Mesodermal cell (in vitro differentiated cells): ENCODE measurements around the gene SUMO3.

ENCODE experiments used
- H3K27ac ChIP-seq: 2 replicates; pipeline ENCODE4 v1.7.0; 2013; ENCODE audit warnings: mild to moderate bottlenecking, low read depth, low read length, moderate library complexity; ENCODE audit not compliant: severe bottlenecking
- H3K36me3 ChIP-seq: 2 replicates; pipeline ENCODE4 v1.7.1; 2013; ENCODE audit warnings: mild to moderate bottlenecking, low read length, moderate library complexity; ENCODE audit not compliant: control insufficient read depth, insufficient read depth
- H3K4me1 ChIP-seq: one replicate; pipeline ENCODE4 v1.7.1; 2013; ENCODE audit warnings: mild to moderate bottlenecking, low read length; ENCODE audit not compliant: insufficient read depth, control insufficient read depth, poor library complexity, severe bottlenecking
- H3K4me3 ChIP-seq: 2 replicates; pipeline ENCODE4 v1.7.0; 2013; ENCODE audit warnings: low read length, control low read depth, mild to moderate bottlenecking; ENCODE audit not compliant: insufficient read depth, poor library complexity, severe bottlenecking; ENCODE audit errors: extremely low read depth
- H3K9me3 ChIP-seq: 2 replicates; pipeline ENCODE4 v1.7.1; 2013; ENCODE audit warnings: mild to moderate bottlenecking, low read length, moderate library complexity; ENCODE audit not compliant: control insufficient read depth
- WGBS, 2 experiments: methylation state at CpG; one replicate each; pipeline ENCODE4 v1.1.5; 2013; ENCODE audit warnings: missing lambda C conversion rate in 2 of 2; ENCODE audit not compliant: insufficient coverage in 2 of 2; 5-methylcytosine and 5-hydroxymethylcytosine counted together

SUMO3 gene

GRCh38 chr21:44763050-44763378 lies 54.8 kb downstream of the SUMO3 start:
- Histone ChIP-seq H3K4me3 (no peak overlapping the region), H3K9me3 (no peaks in the 10 kb centered on the region), H3K27ac (no peak overlapping the region), H3K36me3 (no peaks in the 10 kb centered on the region), H3K4me1 (peaks cover 14% of the 10 kb centered on the region)
- WGBS, 2 experiments, result 85 to 96% methylated on average over 8 of the region's 8 CpGs

- Histone ChIP-seq H3K4me1 (peaks cover 14% of the 10 kb centered on the region), H3K36me3 (no peaks in the 10 kb centered on the region), H3K4me3 (no peak overlapping the region), H3K9me3 (no peaks in the 10 kb centered on the region), H3K27ac (no peak overlapping the region)
- WGBS, 2 experiments, result 91 to 94% methylated on average over 19 to 22 of the region's 24 CpGs
Measured at GRCh38 chr21:44762221-44763049, 55.4 kb downstream of the SUMO3 start.

GRCh38 chr21:44761747-44762208 lies 56.1 kb downstream of the SUMO3 start:
- Histone ChIP-seq H3K4me3 (no peak overlapping the region), H3K27ac (no peak overlapping the region), H3K4me1 (peaks cover 14% of the 10 kb centered on the region), H3K9me3 (no peaks in the 10 kb centered on the region), H3K36me3 (no peaks in the 10 kb centered on the region)
- WGBS, 2 experiments, result 94 to 96% methylated on average over 7 to 12 of the region's 14 CpGs

DNA sequence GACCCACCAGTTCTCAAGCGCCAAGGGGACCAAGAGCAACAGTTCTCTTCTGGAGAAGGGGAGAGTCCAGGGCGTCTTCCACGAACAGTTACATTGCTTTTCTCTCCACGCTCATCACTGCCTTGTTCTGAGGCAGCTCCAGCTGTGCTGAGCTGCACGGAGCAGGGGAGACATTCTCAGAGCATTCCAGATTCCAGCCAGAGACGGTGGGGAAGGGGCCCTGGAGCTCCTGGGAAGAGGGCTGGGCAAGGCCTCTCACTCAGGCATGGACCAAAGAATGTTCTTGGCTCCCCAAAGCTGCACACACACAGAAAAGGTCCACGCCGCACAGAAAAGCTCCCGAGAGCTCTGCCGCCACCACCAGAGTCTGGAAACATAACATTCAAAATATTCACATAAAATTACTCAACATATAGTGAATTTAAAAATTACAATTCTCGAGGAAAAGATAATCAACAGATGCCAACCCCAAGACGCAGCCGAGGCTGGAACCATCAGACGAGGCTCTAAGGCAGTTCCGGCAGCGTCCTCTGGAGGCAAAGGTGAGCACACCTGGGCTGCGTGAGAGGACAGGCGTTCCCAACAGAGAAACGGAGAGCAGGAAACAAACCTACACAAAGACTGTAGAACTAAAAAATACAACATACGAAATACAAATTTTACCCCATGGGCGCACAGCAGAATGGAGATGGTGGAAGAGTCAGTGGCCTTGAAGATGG lies 56.7 kb downstream of the SUMO3 start:
- Histone ChIP-seq H3K9me3 (no peaks in the 10 kb centered on the region), H3K36me3 (no peaks in the 10 kb centered on the region), H3K4me1 (peaks cover 10% of the 10 kb centered on the region), H3K27ac (no peak overlapping the region), H3K4me3 (no peak overlapping the region)
- 79 to 80% methylated on average over 10 to 16 of the region's 21 CpGs for WGBS, 2 experiments

- WGBS, 2 experiments, result 81 to 83% methylated on average over 8 to 9 of the region's 9 CpGs
- no peak overlapping the region for H3K27ac ChIP-seq
- no peaks in the 10 kb centered on the region for H3K36me3 ChIP-seq
- no peak overlapping the region for H3K4me3 ChIP-seq
- no peaks in the 10 kb centered on the region for H3K9me3 ChIP-seq
- H3K4me1 ChIP-seq, result peaks cover 2% of the 10 kb centered on the region
Measured at GRCh38 chr21:44760376-44760775, 57.5 kb downstream of the SUMO3 start.

DNA sequence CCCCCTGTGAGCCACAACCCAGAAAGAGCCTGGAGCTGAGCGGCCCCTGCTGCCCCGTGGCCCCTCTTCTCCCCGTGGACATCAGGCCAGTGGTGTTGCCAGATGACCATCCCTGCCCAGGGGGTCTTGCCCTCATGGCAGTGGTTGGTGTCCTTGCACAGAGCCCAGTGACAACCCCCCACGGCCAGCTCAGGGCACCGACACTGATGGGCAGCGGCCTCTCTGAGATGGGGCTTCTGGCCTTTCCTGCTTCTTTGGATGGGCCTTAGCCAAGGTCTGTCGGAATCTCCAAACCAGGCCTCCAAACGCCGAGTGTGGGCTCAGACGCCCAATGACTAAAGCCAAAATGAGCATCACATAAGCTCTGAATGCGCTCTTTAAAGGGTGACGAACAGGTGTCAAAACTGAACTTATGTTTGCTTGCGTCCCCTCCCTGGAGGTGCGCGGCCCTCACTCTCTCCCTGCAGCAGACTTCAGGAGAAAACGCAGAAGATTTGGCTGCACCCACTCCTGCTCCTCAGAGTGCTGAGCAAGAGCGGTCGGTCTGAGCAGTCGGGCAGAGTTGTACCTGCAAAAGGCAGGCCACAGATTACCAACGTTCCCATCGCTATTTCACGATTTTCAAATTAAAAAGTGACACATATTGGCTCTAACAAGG lies 58.1 kb downstream of the SUMO3 start:
- no peaks in the 10 kb centered on the region for H3K9me3 ChIP-seq
- H3K27ac ChIP-seq, result no peak overlapping the region
- H3K36me3 ChIP-seq, result no peaks in the 10 kb centered on the region
- 88 to 94% methylated on average over 22 of the region's 22 CpGs for whole genome bisulfite sequencing, 2 experiments
- no peaks in the 10 kb centered on the region for H3K4me1 ChIP-seq
- H3K4me3 ChIP-seq, result no peak overlapping the region

DNA sequence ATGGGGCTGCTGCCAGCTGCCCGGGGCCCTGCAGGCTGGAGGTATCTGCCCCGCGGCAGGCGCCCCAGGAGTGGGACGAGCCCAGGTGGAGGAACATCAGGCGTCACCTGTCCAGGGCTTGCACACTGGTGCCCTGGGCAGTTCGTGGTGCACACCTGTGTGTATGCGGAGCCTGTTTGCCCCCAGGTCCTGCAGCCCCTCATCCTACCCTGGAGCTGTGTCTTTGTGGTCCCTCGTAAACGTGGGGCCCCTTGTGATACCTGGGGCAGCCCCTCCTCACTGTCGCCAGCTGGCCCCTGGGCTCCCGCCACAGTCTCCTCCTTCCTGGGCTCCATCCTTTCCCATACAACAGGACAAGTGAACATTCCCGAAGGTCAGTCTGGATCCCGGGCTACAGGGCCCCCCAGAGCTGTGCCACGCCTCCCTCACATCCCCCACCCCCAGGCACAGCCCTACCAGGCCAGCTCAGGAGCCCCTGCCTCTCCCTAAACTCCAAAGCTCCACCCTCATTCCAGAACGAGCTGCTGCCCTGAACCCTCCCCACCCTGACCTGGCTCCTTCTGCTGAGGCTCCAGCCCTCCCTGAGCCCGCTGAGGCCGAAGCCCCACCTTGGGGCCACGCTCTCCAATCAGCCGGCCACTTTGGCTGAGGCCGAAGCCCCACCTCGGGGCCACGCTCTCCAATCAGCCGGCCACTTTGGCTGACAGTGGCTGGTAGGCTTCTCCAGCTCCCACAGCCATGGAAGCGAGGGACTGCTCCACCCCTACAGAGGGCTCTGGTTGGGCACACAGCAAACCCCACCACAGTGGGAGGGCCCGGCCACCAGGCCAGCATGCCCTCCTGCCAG lies 58.9 kb downstream of the SUMO3 start:
- Histone ChIP-seq H3K27ac (no peak overlapping the region), H3K4me3 (no peak overlapping the region), H3K36me3 (no peaks in the 10 kb centered on the region), H3K4me1 (no peaks in the 10 kb centered on the region), H3K9me3 (no peaks in the 10 kb centered on the region)
- 83 to 84% methylated on average over 18 to 25 of the region's 26 CpGs for WGBS, 2 experiments

GRCh38 chr21:44758141-44758561 lies 59.7 kb downstream of the SUMO3 start:
- no peaks in the 10 kb centered on the region for H3K36me3 ChIP-seq
- no peaks in the 10 kb centered on the region for H3K9me3 ChIP-seq
- 95 to 100% methylated on average over 7 to 8 of the region's 8 CpGs for WGBS, 2 experiments
- H3K4me3 ChIP-seq, result no peak overlapping the region
- H3K4me1 ChIP-seq, result no peaks in the 10 kb centered on the region
- no peak overlapping the region for H3K27ac ChIP-seq

GRCh38 chr21:44757731-44758130 lies 60.1 kb downstream of the SUMO3 start:
- H3K36me3 ChIP-seq, result no peaks in the 10 kb centered on the region
- H3K27ac ChIP-seq, result no peak overlapping the region
- no peaks in the 10 kb centered on the region for H3K4me1 ChIP-seq
- no peak overlapping the region for H3K4me3 ChIP-seq
- no peaks in the 10 kb centered on the region for H3K9me3 ChIP-seq
- WGBS, 2 experiments, result 85 to 93% methylated on average over 4 to 6 of the region's 6 CpGs
